ENCODE results near the gene PDE10A. TPM values are rescaled to one million over a fixed set of nuclear protein-coding genes. Genes with fewer than 3 reads are reported as not detected.

The PDE10A gene
- total RNA-seq: 11.4 and 16.6 TPM in 2 replicates

GRCh38 chr6:165662749-165663376, at the start of gene PDE10A:
Gene PDE10A (minus strand): TSS chr6:165663241. CDS start chr6:165662811, 430 bp downstream.

GRCh38 chr6:165308926-165309731, 353.9 kb downstream of the PDE10A start, which contains the start of gene C6orf118:
Gene C6orf118 (minus strand): TSS chr6:165309605. CDS start chr6:165309586, 19 bp downstream.

Data from smooth muscle cell of the umbilical artery (primary cell).